Mononuclear cell (primary cell): ENCODE results near the gene ADGRB3. TPM values are rescaled to one million over a fixed set of nuclear protein-coding genes. Genes with fewer than 3 reads are reported as not detected.
"Not testable (repeated sequence)": the region's sequence is repeated elsewhere in the genome, so short reads cannot be mapped to it uniquely, and the experiment has no call there.

Experiments used
- H3K27me3 ChIP-seq: 2 replicates; pipeline ENCODE4 v1.6.0; 2011; ENCODE audit warnings: low read length, control low read depth; ENCODE audit not compliant: insufficient read depth
- H3K4me1 ChIP-seq: 2 replicates; pipeline ENCODE4 v1.5.1; 2011; ENCODE audit warnings: mild to moderate bottlenecking, low read length, control low read depth; ENCODE audit not compliant: insufficient read depth
- H3K4me3 ChIP-seq: 2 replicates; pipeline ENCODE4 v1.5.1; 2011; ENCODE audit warnings: mild to moderate bottlenecking, low read length, moderate library complexity
- H3K9me3 ChIP-seq: 2 replicates; pipeline ENCODE4 v1.5.1; 2011; ENCODE audit warnings: low read depth, mild to moderate bottlenecking, control low read depth, low read length
- total RNA-seq: library from RNA; depleted of rRNA; stranded (reverse); fragments of >200 nt; gene quantifications from one replicate; pipeline ENCODE4 v1.2.3, GENCODE V29; 2012

The ADGRB3 gene
- total RNA-seq, 1 donor: 0.10 TPM

- H3K4me1 ChIP-seq: no peaks in the 10 kb centered on the region
- no peak overlapping the region for H3K4me3 ChIP-seq
- H3K9me3 ChIP-seq: no peaks in the 10 kb centered on the region
- no peaks in the 10 kb centered on the region for H3K27me3 ChIP-seq
Observed at GRCh38 chr6:69279805-69280204, 644.7 kb downstream of the ADGRB3 start.

- Histone ChIP-seq H3K27me3 (no peaks in the 10 kb centered on the region), H3K4me3 (no peak overlapping the region), H3K4me1 (no peaks in the 10 kb centered on the region), H3K9me3 (no peaks in the 10 kb centered on the region)
Observed at GRCh38 chr6:69280858-69281257, 645.8 kb downstream of the ADGRB3 start.

GRCh38 chr6:69284176-69284730, 649.2 kb downstream of the ADGRB3 start:
- Histone ChIP-seq H3K9me3 (no peaks in the 10 kb centered on the region), H3K4me1 (no peaks in the 10 kb centered on the region), H3K4me3 (no peak overlapping the region), H3K27me3 (no peaks in the 10 kb centered on the region)

GRCh38 chr6:69285054-69285453, 650.0 kb downstream of the ADGRB3 start:
- no peaks in the 10 kb centered on the region for H3K9me3 ChIP-seq
- no peak overlapping the region for H3K4me3 ChIP-seq
- H3K4me1 ChIP-seq: no peaks in the 10 kb centered on the region
- H3K27me3 ChIP-seq: no peaks in the 10 kb centered on the region

GRCh38 chr6:69286331-69286730, 651.2 kb downstream of the ADGRB3 start:
- Histone ChIP-seq H3K4me1 (no peaks in the 10 kb centered on the region), H3K4me3 (no peak overlapping the region), H3K27me3 (no peaks in the 10 kb centered on the region), H3K9me3 (no peaks in the 10 kb centered on the region)

GRCh38 chr6:69288198-69288597, 653.1 kb downstream of the ADGRB3 start:
- H3K4me1 ChIP-seq, H3K9me3 ChIP-seq, H3K4me3 ChIP-seq, H3K27me3 ChIP-seq: not testable (repeated sequence)

- H3K27me3 ChIP-seq: no peaks in the 10 kb centered on the region
- no peak overlapping the region for H3K4me3 ChIP-seq
- H3K9me3 ChIP-seq: no peaks in the 10 kb centered on the region
- no peaks in the 10 kb centered on the region for H3K4me1 ChIP-seq
Observed at GRCh38 chr6:69289689-69290495, 654.8 kb downstream of the ADGRB3 start.

- H3K4me3 ChIP-seq: no peak overlapping the region
- no peaks in the 10 kb centered on the region for H3K27me3 ChIP-seq
- H3K9me3 ChIP-seq: no peaks in the 10 kb centered on the region
- no peaks in the 10 kb centered on the region for H3K4me1 ChIP-seq
Observed at GRCh38 chr6:69293471-69293870, 658.4 kb downstream of the ADGRB3 start.

GRCh38 chr6:69294407-69294806, 659.3 kb downstream of the ADGRB3 start:
- Histone ChIP-seq H3K27me3 (no peaks in the 10 kb centered on the region), H3K9me3 (no peaks in the 10 kb centered on the region), H3K4me1 (no peaks in the 10 kb centered on the region)

GRCh38 chr6:69294862-69295261, 659.8 kb downstream of the ADGRB3 start:
- Histone ChIP-seq H3K9me3 (no peaks in the 10 kb centered on the region), H3K27me3 (no peaks in the 10 kb centered on the region), H3K4me1 (no peaks in the 10 kb centered on the region), H3K4me3 (no peak overlapping the region)

More at GRCh38 chr6:69294407-69294806, 659.3 kb downstream of the ADGRB3 start:
- no peak overlapping the region for H3K4me3 ChIP-seq

GRCh38 chr6:69303382-69303781, 668.3 kb downstream of the ADGRB3 start:
- H3K4me3 ChIP-seq: no peak overlapping the region
- no peaks in the 10 kb centered on the region for H3K4me1 ChIP-seq
- H3K27me3 ChIP-seq: no peaks in the 10 kb centered on the region
- no peaks in the 10 kb centered on the region for H3K9me3 ChIP-seq

- H3K4me3 ChIP-seq: no peak overlapping the region
- no peaks in the 10 kb centered on the region for H3K4me1 ChIP-seq
- H3K27me3 ChIP-seq: no peaks in the 10 kb centered on the region
- no peaks in the 10 kb centered on the region for H3K9me3 ChIP-seq
Observed at GRCh38 chr6:69305456-69305855, 670.4 kb downstream of the ADGRB3 start.

GRCh38 chr6:69308584-69308983, 673.5 kb downstream of the ADGRB3 start:
- Histone ChIP-seq H3K4me1 (no peaks in the 10 kb centered on the region), H3K9me3 (no peaks in the 10 kb centered on the region), H3K4me3 (no peak overlapping the region), H3K27me3 (no peaks in the 10 kb centered on the region)

- no peak overlapping the region for H3K4me3 ChIP-seq
- H3K9me3 ChIP-seq: no peaks in the 10 kb centered on the region
- H3K4me1 ChIP-seq: no peaks in the 10 kb centered on the region
- H3K27me3 ChIP-seq: no peaks in the 10 kb centered on the region
Observed at GRCh38 chr6:69311888-69312287, 676.8 kb downstream of the ADGRB3 start.

GRCh38 chr6:69314001-69314400, 678.9 kb downstream of the ADGRB3 start:
- H3K4me3 ChIP-seq: no peak overlapping the region
- H3K4me1 ChIP-seq: no peaks in the 10 kb centered on the region
- no peaks in the 10 kb centered on the region for H3K27me3 ChIP-seq
- no peaks in the 10 kb centered on the region for H3K9me3 ChIP-seq

- Histone ChIP-seq H3K4me1 (no peaks in the 10 kb centered on the region), H3K9me3 (no peaks in the 10 kb centered on the region), H3K4me3 (no peak overlapping the region), H3K27me3 (no peaks in the 10 kb centered on the region)
Observed at GRCh38 chr6:69314531-69314930, 679.4 kb downstream of the ADGRB3 start.
